Astrocyte (in vitro differentiated cells and primary cell): ENCODE data around the gene IGFBP5.

ENCODE experiments used
- CTCF ChIP-seq: IDR thresholded peaks from 2 replicates; pipeline ENCODE4 v1.5.1; 2011; ENCODE audit warnings: low read depth, mild to moderate bottlenecking, inconsistent platforms, low read length, moderate library complexity; ENCODE audit not compliant: insufficient read depth
- EZH2 ChIP-seq: IDR thresholded peaks from 2 replicates; pipeline ENCODE4 v1.6.1; 2012; ENCODE audit warnings: mild to moderate bottlenecking, low read length, inconsistent platforms; ENCODE audit not compliant: insufficient read depth

DNA sequence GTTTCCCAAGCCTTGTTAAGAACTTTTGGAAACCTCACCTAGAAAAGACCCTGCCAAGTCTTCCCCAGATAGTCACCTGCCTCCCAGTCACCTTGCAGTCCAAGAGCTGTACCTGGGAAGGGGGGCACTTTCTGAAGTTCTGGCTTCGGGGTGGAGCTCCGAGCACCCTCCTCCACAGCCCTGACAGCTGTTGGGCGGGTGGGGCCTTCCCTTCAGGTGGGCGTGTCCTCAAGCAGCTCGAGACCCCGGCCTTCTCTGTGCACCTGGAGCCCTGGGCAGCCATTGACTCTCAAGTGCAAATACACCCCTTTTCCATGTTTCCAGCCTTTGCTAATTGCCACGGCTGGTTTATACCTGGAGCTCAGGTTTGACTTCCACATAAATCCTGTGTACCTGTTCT, 37.0 kb upstream of the IGFBP5 start:
- no peak for TF ChIP-seq EZH2
- no peak for TF ChIP-seq CTCF
